Activated CD8-positive, alpha-beta memory T cell treated with anti-CD3 and anti-CD28 coated beads, Interleukin-2, amount 50 U/mL, for 48 hours (primary cell): Measurements from ENCODE around the gene RAPH1.

Experiments used
- DNase-seq: peaks from one replicate; pipeline ENCODE4 v3.0.0-alpha.2; 2020

RAPH1 gene

GRCh38 chr2:203484266-203485112 lies 50.6 kb downstream of the RAPH1 start:
- no peak for DNase-seq

- DNase-seq, result no peak
These were observed 54.5 kb downstream of the RAPH1 start for GRCh38 chr2:203480623-203481022.

- no peak for DNase-seq
These were observed 58.2 kb downstream of the RAPH1 start for GRCh38 chr2:203476881-203477280.

- DNase-seq, result no peak
These were observed 63.8 kb downstream of the RAPH1 start for GRCh38 chr2:203471323-203471722.

GRCh38 chr2:203470371-203470770 lies 64.7 kb downstream of the RAPH1 start:
- DNase-seq, result no peak

GRCh38 chr2:203469546-203469945 lies 65.6 kb downstream of the RAPH1 start:
- DNase-seq, result no peak

GRCh38 chr2:203463266-203463678 lies 71.8 kb downstream of the RAPH1 start:
- no peak for DNase-seq

GRCh38 chr2:203462308-203462707 lies 72.8 kb downstream of the RAPH1 start:
- no peak for DNase-seq

- DNase-seq, result no peak
These were observed 73.4 kb downstream of the RAPH1 start for GRCh38 chr2:203461746-203462145.

- DNase-seq, result no peak
These were observed 79.9 kb downstream of the RAPH1 start for GRCh38 chr2:203455209-203455608.

GRCh38 chr2:203453858-203454451 lies 81.1 kb downstream of the RAPH1 start:
- DNase-seq, result no peak

GRCh38 chr2:203451689-203452088 lies 83.4 kb downstream of the RAPH1 start:
- DNase-seq, result no peak

GRCh38 chr2:203451011-203451410 lies 84.1 kb downstream of the RAPH1 start:
- DNase-seq, result no peak

GRCh38 chr2:203450561-203450960 lies 84.5 kb downstream of the RAPH1 start:
- no peak for DNase-seq

- DNase-seq, result no peak
These were observed 88.3 kb downstream of the RAPH1 start for GRCh38 chr2:203446780-203447179.

GRCh38 chr2:203446071-203446481 lies 89.0 kb downstream of the RAPH1 start:
- no peak for DNase-seq

GRCh38 chr2:203444738-203445137 lies 90.4 kb downstream of the RAPH1 start:
- DNase-seq, result no peak

GRCh38 chr2:203442463-203442862 lies 92.6 kb downstream of the RAPH1 start:
- no peak for DNase-seq

- DNase-seq, result no peak
These were observed 93.6 kb downstream of the RAPH1 start for GRCh38 chr2:203441463-203441862.

GRCh38 chr2:203440671-203441070 lies 94.4 kb downstream of the RAPH1 start:
- no peak for DNase-seq

- DNase-seq, result no peak
These were observed 96.6 kb downstream of the RAPH1 start for GRCh38 chr2:203438528-203438927.

GRCh38 chr2:203437511-203437910 lies 97.6 kb downstream of the RAPH1 start:
- no peak for DNase-seq

GRCh38 chr2:203436496-203436895 lies 98.6 kb downstream of the RAPH1 start:
- no peak for DNase-seq

GRCh38 chr2:203432811-203433210 lies 102.3 kb downstream of the RAPH1 start:
- no peak for DNase-seq
